ENCODE data around the gene GGACT.

GGACT gene

GRCh38 chr13:100547791-100548201 lies 40.8 kb downstream of the GGACT start:
- no peak for DNase-seq (ENCODE audit: low read depth in 2 of 2)

- no peak for DNase-seq (ENCODE audit: low read depth in 2 of 2)
These were observed 41.7 kb downstream of the GGACT start for GRCh38 chr13:100546713-100547405.

GRCh38 chr13:100545684-100546061 lies 42.9 kb downstream of the GGACT start:
- no peak for DNase-seq (ENCODE audit: low read depth in 2 of 2)

- DNase-seq (ENCODE audit: low read depth in 2 of 2), result no peak
These were observed 43.5 kb downstream of the GGACT start for GRCh38 chr13:100544866-100545683.

- DNase-seq (ENCODE audit: low read depth in 2 of 2), result no peak
These were observed 44.6 kb downstream of the GGACT start for GRCh38 chr13:100543872-100544602.

GRCh38 chr13:100542826-100543156 lies 45.8 kb downstream of the GGACT start:
- no peak for DNase-seq (ENCODE audit: low read depth in 2 of 2)

- DNase-seq (ENCODE audit: low read depth in 2 of 2), result no peak
These were observed 46.4 kb downstream of the GGACT start for GRCh38 chr13:100541897-100542825.

- no peak for DNase-seq (ENCODE audit: low read depth in 2 of 2)
These were observed 48.0 kb downstream of the GGACT start for GRCh38 chr13:100540621-100541020.

GRCh38 chr13:100537951-100538462 lies 50.6 kb downstream of the GGACT start:
- DNase-seq (ENCODE audit: low read depth in 2 of 2), result no peak

GRCh38 chr13:100537486-100537885 lies 51.1 kb downstream of the GGACT start:
- DNase-seq (ENCODE audit: low read depth in 2 of 2), result no peak

- DNase-seq (ENCODE audit: low read depth in 2 of 2), result no peak
These were observed 51.9 kb downstream of the GGACT start for GRCh38 chr13:100536643-100537180.

- no peak for DNase-seq (ENCODE audit: low read depth in 2 of 2)
These were observed 53.0 kb downstream of the GGACT start for GRCh38 chr13:100535426-100536135.

- no peak for DNase-seq (ENCODE audit: low read depth in 2 of 2)
These were observed 53.7 kb downstream of the GGACT start for GRCh38 chr13:100534911-100535310.

GRCh38 chr13:100534147-100534843 lies 54.3 kb downstream of the GGACT start:
- DNase-seq (ENCODE audit: low read depth in 2 of 2), result no peak

- no peak for DNase-seq (ENCODE audit: low read depth in 2 of 2)
These were observed 55.0 kb downstream of the GGACT start for GRCh38 chr13:100533588-100534041.

GRCh38 chr13:100532836-100533435 lies 55.7 kb downstream of the GGACT start:
- no peak for DNase-seq (ENCODE audit: low read depth in 2 of 2)

- DNase-seq (ENCODE audit: low read depth in 2 of 2), result no peak
These were observed 56.4 kb downstream of the GGACT start for GRCh38 chr13:100532090-100532766.

GRCh38 chr13:100530671-100531213 lies 57.8 kb downstream of the GGACT start:
- no peak for DNase-seq (ENCODE audit: low read depth in 2 of 2)

Data from stimulated activated CD8-positive, alpha-beta memory T cell treated with anti-CD3 and anti-CD28 coated beads, Interleukin-7, amount 100 ng/mL, for 4 hours (primary cell).